Fibroblast of pulmonary artery (primary cell): ENCODE measurements around the gene WDR74.
"Not testable (repeated sequence)": the region's sequence is repeated elsewhere in the genome, so short reads cannot be mapped to it uniquely, and the experiment has no call there.

Experiments used
- DNase-seq: peaks from one replicate; pipeline ENCODE4 v3.0.0-alpha.2; 2010; ENCODE audit warnings: low read depth
- H3K4me3 ChIP-seq: replicated peaks from 2 replicates; pipeline ENCODE4 v1.5.1; 2011; ENCODE audit warnings: low read depth, mild to moderate bottlenecking, control low read depth, low read length, moderate library complexity
- TF ChIP-seq, protein P1 (sequence below): IDR thresholded peaks from 2 replicates; pipeline ENCODE4 v1.5.1; 2011; ENCODE audit warnings: mild to moderate bottlenecking, control low read depth, low read length, inconsistent platforms; ENCODE audit errors: missing control alignments

The WDR74 gene

GRCh38 chr11:62875698-62876478 is 36.5 kb upstream of the WDR74 start:
- no peak for DNase-seq
- no peak overlapping the region for H3K4me3 ChIP-seq
- TF ChIP-seq, protein P1, sequence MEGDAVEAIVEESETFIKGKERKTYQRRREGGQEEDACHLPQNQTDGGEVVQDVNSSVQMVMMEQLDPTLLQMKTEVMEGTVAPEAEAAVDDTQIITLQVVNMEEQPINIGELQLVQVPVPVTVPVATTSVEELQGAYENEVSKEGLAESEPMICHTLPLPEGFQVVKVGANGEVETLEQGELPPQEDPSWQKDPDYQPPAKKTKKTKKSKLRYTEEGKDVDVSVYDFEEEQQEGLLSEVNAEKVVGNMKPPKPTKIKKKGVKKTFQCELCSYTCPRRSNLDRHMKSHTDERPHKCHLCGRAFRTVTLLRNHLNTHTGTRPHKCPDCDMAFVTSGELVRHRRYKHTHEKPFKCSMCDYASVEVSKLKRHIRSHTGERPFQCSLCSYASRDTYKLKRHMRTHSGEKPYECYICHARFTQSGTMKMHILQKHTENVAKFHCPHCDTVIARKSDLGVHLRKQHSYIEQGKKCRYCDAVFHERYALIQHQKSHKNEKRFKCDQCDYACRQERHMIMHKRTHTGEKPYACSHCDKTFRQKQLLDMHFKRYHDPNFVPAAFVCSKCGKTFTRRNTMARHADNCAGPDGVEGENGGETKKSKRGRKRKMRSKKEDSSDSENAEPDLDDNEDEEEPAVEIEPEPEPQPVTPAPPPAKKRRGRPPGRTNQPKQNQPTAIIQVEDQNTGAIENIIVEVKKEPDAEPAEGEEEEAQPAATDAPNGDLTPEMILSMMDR, result no peak

GRCh38 chr11:62874851-62875250 is 35.5 kb upstream of the WDR74 start:
- TF ChIP-seq, protein P1, result no peak
- H3K4me3 ChIP-seq, result no peak overlapping the region
- no peak for DNase-seq

GRCh38 chr11:62865635-62866034 is 26.2 kb upstream of the WDR74 start:
- H3K4me3 ChIP-seq, result no peak overlapping the region
- DNase-seq, result no peak
- TF ChIP-seq, protein P1, result no peak

DNA sequence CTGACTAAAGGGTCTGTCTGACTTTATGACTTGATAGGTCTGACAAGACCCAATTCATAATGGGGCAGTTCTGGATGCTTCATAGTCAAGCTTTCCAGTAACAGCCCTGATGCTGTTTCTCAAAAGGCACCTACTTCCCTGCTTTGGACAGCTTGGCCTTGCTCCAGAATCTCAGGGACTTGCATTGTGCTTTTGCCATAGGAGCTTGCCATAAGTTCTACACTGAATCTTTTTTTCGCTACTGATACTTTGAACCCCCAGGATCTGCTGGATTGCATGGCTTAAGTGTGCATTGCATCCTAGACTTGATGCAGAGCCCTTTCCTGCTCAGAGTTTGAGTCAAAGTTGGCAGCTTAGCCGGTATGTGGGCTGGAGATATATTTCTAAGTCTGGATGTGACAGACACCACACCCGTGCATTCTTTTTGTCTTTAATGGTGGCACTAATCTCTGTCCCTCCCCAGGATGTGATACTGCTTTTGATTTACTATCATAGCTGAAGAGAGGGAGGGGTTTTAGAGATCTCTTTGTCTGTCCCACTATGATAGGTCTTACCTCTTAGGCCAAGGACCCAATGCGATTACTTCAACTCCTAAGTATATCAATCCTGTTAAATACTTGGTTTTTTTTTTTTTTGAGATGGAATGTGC is 24.4 kb upstream of the WDR74 start:
- no peak overlapping the region for H3K4me3 ChIP-seq
- TF ChIP-seq, protein P1, result no peak
- no peak for DNase-seq

GRCh38 chr11:62861564-62862192 is 22.3 kb upstream of the WDR74 start:
- H3K4me3 ChIP-seq, DNase-seq: not testable (repeated sequence)

DNA sequence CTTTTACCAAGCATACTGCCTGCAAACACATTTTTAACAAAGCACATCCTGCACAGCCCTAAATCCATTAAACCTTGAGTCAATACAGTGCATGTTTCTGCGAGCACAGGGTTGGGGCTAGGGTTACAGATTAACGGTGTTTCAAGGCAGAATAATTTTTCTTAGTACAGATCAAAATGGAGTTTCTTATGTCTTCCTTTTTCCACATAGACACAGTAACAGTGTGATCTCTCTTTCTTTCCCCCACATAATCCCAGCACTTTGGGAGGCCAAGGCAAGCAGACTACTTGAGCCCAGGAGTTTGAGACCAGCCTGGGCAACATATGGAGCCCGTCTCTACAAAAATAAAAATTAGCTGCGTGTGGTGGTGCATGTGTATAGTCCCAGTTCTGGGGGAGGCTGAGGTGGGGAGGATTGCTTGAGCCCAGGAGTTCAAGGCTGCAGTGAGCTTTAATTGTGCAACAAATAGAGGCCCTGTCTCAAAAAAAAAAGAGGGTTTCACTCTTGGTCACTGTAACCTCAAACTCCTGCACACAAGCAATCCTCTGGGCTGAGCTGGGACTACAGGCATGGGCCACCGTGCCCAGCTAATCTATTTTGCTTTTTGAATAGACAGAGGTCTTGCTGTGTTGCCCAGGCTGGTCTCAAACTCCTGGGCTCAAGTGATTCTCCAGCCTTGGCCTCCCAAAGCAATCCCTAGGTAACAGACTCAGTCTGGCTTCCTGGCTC is 21.6 kb upstream of the WDR74 start:
- H3K4me3 ChIP-seq, result no peak overlapping the region
- TF ChIP-seq, protein P1, result no peak
- no peak for DNase-seq

DNA sequence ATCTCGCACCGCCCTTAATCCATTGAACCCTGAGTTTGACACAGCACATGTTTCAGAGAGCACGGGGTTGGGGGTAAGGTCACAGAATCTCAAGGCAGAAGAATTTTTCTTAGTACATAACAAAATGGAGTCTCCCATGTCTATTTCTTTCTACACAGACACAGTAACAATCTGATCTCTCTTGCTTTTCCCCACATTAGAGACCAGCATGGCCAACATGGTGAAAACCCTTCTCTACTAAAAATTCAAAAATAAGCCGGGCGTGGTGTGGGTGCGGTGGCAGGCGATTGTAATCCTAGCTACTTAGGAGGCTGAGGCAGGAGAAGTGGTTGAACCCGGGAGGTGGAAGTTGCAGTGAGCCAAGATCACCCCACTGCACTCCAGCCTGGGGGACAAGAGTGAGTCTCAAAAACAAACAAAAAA is 19.9 kb upstream of the WDR74 start:
- not testable (repeated sequence) for DNase-seq, H3K4me3 ChIP-seq
